HepG2 (cell line): ENCODE measurements around the gene PRDX2. TPM values are rescaled to one million over a fixed set of nuclear protein-coding genes. Genes with fewer than 3 reads are reported as not detected.

ENCODE experiments used
- CBX5 ChIP-seq: sonication (generic); formaldehyde crosslinking; IDR thresholded peaks from 2 replicates; pipeline ENCODE4 v1.4.0; 2020; ENCODE audit warnings: missing genetic modification reagents, borderline replicate concordance
- GABPB1 ChIP-seq: IDR thresholded peaks from 2 replicates; pipeline ENCODE4 v1.6.1; 2016; ENCODE audit warnings: mild to moderate bottlenecking, missing genetic modification reagents, moderate library complexity, missing compliant biosample characterization
- HOXA3 ChIP-seq: sonication (generic); formaldehyde crosslinking; IDR thresholded peaks from 2 replicates; pipeline ENCODE4 v1.5.0; 2020; ENCODE audit warnings: missing genetic modification reagents
- KDM6A ChIP-seq: IDR thresholded peaks from 2 replicates; pipeline ENCODE4 v1.6.1; 2016; ENCODE audit warnings: low read depth
- POLR2A ChIP-seq, 2 experiments: IDR thresholded peaks; 2 replicates each; pipeline ENCODE4 v1.6.1; 2011; ENCODE audit warnings: low read depth in 2 of 2, low read length in 2 of 2, mild to moderate bottlenecking in 1 of 2, moderate library complexity in 1 of 2; ENCODE audit not compliant: insufficient read depth in 1 of 2
- PTBP1 ChIP-seq: fragments of 200-400 bp; formaldehyde crosslinking; IDR thresholded peaks from 2 replicates; pipeline ENCODE4 v1.6.1; 2018; ENCODE audit warnings: low read length, low read depth; ENCODE audit not compliant: poor library complexity, severe bottlenecking
- RFX3 ChIP-seq: IDR thresholded peaks from 2 replicates; pipeline ENCODE4 v1.6.1; 2016; ENCODE audit warnings: missing biosample characterization, missing genetic modification reagents
- RNF2 ChIP-seq: fragments of 450-650 bp; conservative IDR thresholded peaks from 2 replicates; pipeline ENCODE4 v1.6.1; 2016; ENCODE audit warnings: low read depth
- SIX1 ChIP-seq: sonication (generic); formaldehyde crosslinking; IDR thresholded peaks from 2 replicates; pipeline ENCODE4 v1.4.0; 2020; ENCODE audit warnings: missing genetic modification reagents, borderline replicate concordance
- SMAD9 ChIP-seq: sonication (generic); formaldehyde crosslinking; IDR thresholded peaks from 2 replicates; pipeline ENCODE4 v1.5.1; 2020; ENCODE audit warnings: mild to moderate bottlenecking, missing genetic modification reagents
- SNAPC4 ChIP-seq: sonication (generic); formaldehyde crosslinking; IDR thresholded peaks from 2 replicates; pipeline ENCODE4 v1.4.0; 2020; ENCODE audit warnings: mild to moderate bottlenecking, missing genetic modification reagents
- TGIF2 ChIP-seq: IDR thresholded peaks from 2 replicates; pipeline ENCODE4 v1.6.1; 2016; ENCODE audit warnings: control low read depth, missing compliant biosample characterization
- ZNF10 ChIP-seq: sonication (generic); formaldehyde crosslinking; IDR thresholded peaks from 2 replicates; pipeline ENCODE4 v1.4.0; 2020; ENCODE audit warnings: mild to moderate bottlenecking, low read depth, missing genetic modification reagents, borderline replicate concordance
- ZNF251 ChIP-seq: sonication (generic); formaldehyde crosslinking; IDR thresholded peaks from 2 replicates; pipeline ENCODE4 v1.9.0; 2021; ENCODE audit warnings: mild to moderate bottlenecking, missing genetic modification reagents
- ZNF441 ChIP-seq: sonication (generic); formaldehyde crosslinking; IDR thresholded peaks from 2 replicates; pipeline ENCODE4 v1.7.0; 2021; ENCODE audit warnings: missing genetic modification reagents, borderline replicate concordance
- ZNF512 ChIP-seq: sonication (generic); formaldehyde crosslinking; IDR thresholded peaks from 2 replicates; pipeline ENCODE4 v1.4.0; 2020; ENCODE audit warnings: mild to moderate bottlenecking, missing genetic modification reagents
- ZNF556 ChIP-seq: sonication (generic); formaldehyde crosslinking; IDR thresholded peaks from 2 replicates; pipeline ENCODE4 v1.4.0; 2020; ENCODE audit warnings: mild to moderate bottlenecking, missing genetic modification reagents, borderline replicate concordance
- ZNF605 ChIP-seq: sonication (generic); formaldehyde crosslinking; IDR thresholded peaks from 2 replicates; pipeline ENCODE4 v1.8.0; 2022; ENCODE audit warnings: mild to moderate bottlenecking, missing genetic modification reagents
- ZNF615 ChIP-seq: sonication (generic); formaldehyde crosslinking; IDR thresholded peaks from 2 replicates; pipeline ENCODE4 v1.5.0; 2020; ENCODE audit warnings: mild to moderate bottlenecking, missing genetic modification reagents, borderline replicate concordance
- ZNF670 ChIP-seq: sonication (generic); formaldehyde crosslinking; IDR thresholded peaks from 2 replicates; pipeline ENCODE4 v1.8.0; 2022; ENCODE audit warnings: mild to moderate bottlenecking, missing genetic modification reagents, borderline replicate concordance
- ZNF776 ChIP-seq: sonication (generic); formaldehyde crosslinking; IDR thresholded peaks from 2 replicates; pipeline ENCODE4 v1.4.0; 2020; ENCODE audit warnings: mild to moderate bottlenecking, missing genetic modification reagents
- ZSCAN12 ChIP-seq: sonication (generic); formaldehyde crosslinking; IDR thresholded peaks from 2 replicates; pipeline ENCODE4 v1.9.0; 2021; ENCODE audit warnings: mild to moderate bottlenecking, missing genetic modification reagents
- ZSCAN21 ChIP-seq: sonication (generic); formaldehyde crosslinking; IDR thresholded peaks from 2 replicates; pipeline ENCODE4 v1.8.0; 2022; ENCODE audit warnings: mild to moderate bottlenecking, missing genetic modification reagents, moderate library complexity, borderline replicate concordance
- polyA plus RNA-seq, 8 experiments: library from polyadenylated mRNA; depleted of rRNA in 3 of 8; stranded (reverse) in 7 of 8; unstranded in 1 of 8; fragments of >200 nt; fragmentation: Illumina TruSeq in 4 of 8; extraction: Trizol in 4 of 8; gene quantifications; 2 replicates each; pipeline versions ENCODE4 v1.2.1 to v1.2.3, GENCODE V29; 2011 to 2016; ENCODE audit warnings: low read depth in 4 of 8, missing spikeins in 1 of 8, mixed read lengths in 1 of 8; ENCODE audit not compliant: insufficient read depth in 1 of 8
- total RNA-seq, 5 experiments: library from RNA; depleted of rRNA; stranded (reverse); fragments of >200 nt; fragmentation: Illumina TruSeq; extraction: Trizol; gene quantifications; 2 replicates each; pipeline ENCODE4 v1.2.3, GENCODE V29; 2016; ENCODE audit warnings: low read depth in 1 of 5
- TF ChIP-seq, protein P1 (sequence below): sonication (generic); formaldehyde crosslinking; IDR thresholded peaks from 2 replicates; pipeline ENCODE4 v1.5.1; 2020; ENCODE audit warnings: missing genetic modification reagents, mild to moderate bottlenecking, borderline replicate concordance

Gene PRDX2
- total and polyA plus RNA-seq, 2 of the 13 experiments (the other 11 are each of a cell fraction or from before 2014, with no cell fraction given) = 218 to 381 TPM

- TF ChIP-seq ZNF556 (CRISPR knock-in tag) (no peak), CBX5 (CRISPR knock-in tag) (no peak), ZNF512 (CRISPR knock-in tag) (no peak), ZNF776 (peak; percentile 34; the same call in 1 of the 2 replicates), PTBP1 (no peak), ZSCAN21 (CRISPR knock-in tag) (peak; percentile 88; the same call in 1 of the 2 replicates), ZNF605 (CRISPR knock-in tag) (no peak), ZNF251 (CRISPR knock-in tag) (no peak), HOXA3 (CRISPR knock-in tag) (peak; percentile 32; the same call in 1 of the 2 replicates), KDM6A (CRISPR knock-in tag) (no peak), ZNF670 (CRISPR knock-in tag) (no peak), SMAD9 (CRISPR knock-in tag) (no peak), ZNF615 (no peak), ZNF10 (no peak), ZNF441 (CRISPR knock-in tag) (no peak), GABPB1 (CRISPR knock-in tag) (peak; percentile 40; the same call in 1 of the 2 replicates), SIX1 (CRISPR knock-in tag) (no peak), TGIF2 (CRISPR knock-in tag) (no peak), RNF2 (no peak), ZSCAN12 (CRISPR knock-in tag) (no peak), SNAPC4 (CRISPR knock-in tag) (no peak), RFX3 (CRISPR knock-in tag) (peak; percentile 74), POLR2A (IDR thresholded peaks at IDR 0.05; ENCODE audit: insufficient read depth in 1 of 2, low read depth in 2 of 2, low read length in 2 of 2) (no peak)
- TF ChIP-seq, protein P1, sequence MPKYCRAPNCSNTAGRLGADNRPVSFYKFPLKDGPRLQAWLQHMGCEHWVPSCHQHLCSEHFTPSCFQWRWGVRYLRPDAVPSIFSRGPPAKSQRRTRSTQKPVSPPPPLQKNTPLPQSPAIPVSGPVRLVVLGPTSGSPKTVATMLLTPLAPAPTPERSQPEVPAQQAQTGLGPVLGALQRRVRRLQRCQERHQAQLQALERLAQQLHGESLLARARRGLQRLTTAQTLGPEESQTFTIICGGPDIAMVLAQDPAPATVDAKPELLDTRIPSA (CRISPR knock-in tag) = no peak
Observed at GRCh38 chr19:12782424-12783290, 18.9 kb downstream of the PRDX2 start (continued).
